ENCODE results near the gene RWDD1. TPM values are rescaled to one million over a fixed set of nuclear protein-coding genes. Genes with fewer than 3 reads are reported as not detected.

RWDD1 gene
- polyA plus RNA-seq, 1 of the 3 experiments (the other 2 are of a cell fraction): 17.7 TPM

DNA sequence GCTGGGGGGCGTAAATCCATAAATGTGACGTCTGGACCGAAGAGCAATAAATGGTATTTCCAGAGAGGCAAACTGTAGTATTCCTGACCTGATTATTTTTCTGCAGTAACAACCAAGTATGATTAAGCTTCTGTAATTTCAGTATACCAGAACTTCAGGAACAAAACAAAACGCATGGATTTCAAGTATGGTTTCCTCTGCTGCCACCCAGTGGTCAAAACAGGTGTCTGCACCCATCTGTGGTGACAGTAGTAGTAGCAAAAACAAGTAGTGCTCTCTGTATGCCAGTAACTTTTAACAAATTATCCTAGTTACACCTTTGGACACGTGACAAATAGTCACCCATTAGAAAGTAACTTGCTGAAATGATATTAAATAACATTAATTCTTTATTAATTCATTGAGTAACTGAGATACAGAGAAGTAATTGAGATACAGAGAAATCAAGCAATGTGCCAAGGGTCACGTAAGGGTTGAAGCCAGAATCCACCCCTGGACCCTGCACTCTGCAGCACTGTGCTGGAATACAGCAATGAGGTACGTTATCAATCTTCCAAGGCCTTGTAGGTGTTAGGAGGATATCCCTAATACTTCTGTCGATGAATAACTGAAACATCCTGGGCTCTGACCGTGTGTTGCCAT lies 9.8 kb upstream of the RWDD1 start:
- WGBS (ENCODE audit: low lambda C conversion rate): 52% methylated on average over 9 of the region's 9 CpGs
- Histone ChIP-seq H3K27me3 (ENCODE audit: insufficient read depth) (no peaks in the 10 kb centered on the region), H3K27ac (ENCODE audit: low read depth in 2 of 2, low read length in 1 of 2) (no peak overlapping the region), H4K20me1 (ENCODE audit: insufficient read depth) (no peaks in the 10 kb centered on the region), H2AFZ (ENCODE audit: low read depth) (peak overlapping the region; percentile 60; the same call in 1 of the 2 replicates), H3K9ac (no peak overlapping the region), H3K36me3 (replicated peaks in 1 of 2; ENCODE audit: control insufficient read depth in 1 of 2, insufficient read depth in 2 of 2, low read length in 1 of 2) (no peaks in the 10 kb centered on the region), H3F3A (replicated peaks; ENCODE audit: insufficient read depth) (peaks cover 20% of the 10 kb centered on the region), H3K4me3 (ENCODE audit: low read depth in 2 of 2, low read length in 1 of 2) (no peak overlapping the region; a peak in 1 of 4 replicates), H3K79me2 (ENCODE audit: insufficient read depth) (no peaks in the 10 kb centered on the region), H3K9me2 (no peaks in the 10 kb centered on the region), H3K9me3 (no peaks in the 10 kb centered on the region), H3K4me2 (no peak overlapping the region), H3K4me1 (ENCODE audit: control insufficient read depth in 1 of 2, insufficient read depth in 2 of 2, low read depth in 1 of 2, low read length in 1 of 2) (peaks cover 2 to 23% of the 10 kb centered on the region in 2 experiments; a peak in 3 of 4 replicates)
- peak; percentile 93 for TF ChIP-seq RAD21 (IDR thresholded peaks at IDR 0.05; ENCODE audit: low read length)
- peak; percentile 85 for TF ChIP-seq SMC3 (IDR thresholded peaks at IDR 0.05; ENCODE audit: low read depth, low read length)
- no peak for TF ChIP-seq MEF2A (IDR thresholded peaks at IDR 0.05; ENCODE audit: borderline replicate concordance, low read depth)
- TF ChIP-seq, protein P1, sequence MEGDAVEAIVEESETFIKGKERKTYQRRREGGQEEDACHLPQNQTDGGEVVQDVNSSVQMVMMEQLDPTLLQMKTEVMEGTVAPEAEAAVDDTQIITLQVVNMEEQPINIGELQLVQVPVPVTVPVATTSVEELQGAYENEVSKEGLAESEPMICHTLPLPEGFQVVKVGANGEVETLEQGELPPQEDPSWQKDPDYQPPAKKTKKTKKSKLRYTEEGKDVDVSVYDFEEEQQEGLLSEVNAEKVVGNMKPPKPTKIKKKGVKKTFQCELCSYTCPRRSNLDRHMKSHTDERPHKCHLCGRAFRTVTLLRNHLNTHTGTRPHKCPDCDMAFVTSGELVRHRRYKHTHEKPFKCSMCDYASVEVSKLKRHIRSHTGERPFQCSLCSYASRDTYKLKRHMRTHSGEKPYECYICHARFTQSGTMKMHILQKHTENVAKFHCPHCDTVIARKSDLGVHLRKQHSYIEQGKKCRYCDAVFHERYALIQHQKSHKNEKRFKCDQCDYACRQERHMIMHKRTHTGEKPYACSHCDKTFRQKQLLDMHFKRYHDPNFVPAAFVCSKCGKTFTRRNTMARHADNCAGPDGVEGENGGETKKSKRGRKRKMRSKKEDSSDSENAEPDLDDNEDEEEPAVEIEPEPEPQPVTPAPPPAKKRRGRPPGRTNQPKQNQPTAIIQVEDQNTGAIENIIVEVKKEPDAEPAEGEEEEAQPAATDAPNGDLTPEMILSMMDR (IDR thresholded peaks at IDR 0.05): peak; percentile 94
- TF ChIP-seq YY1 (IDR thresholded peaks at IDR 0.05; ENCODE audit: low read depth): no peak
- TF ChIP-seq TAF1 (IDR thresholded peaks at IDR 0.05; ENCODE audit: borderline replicate concordance, low read depth, low read length): 0 out of 2 replicates have a peak, but pooled peaks have one; percentile 30
- CTCF ChIA-PET: interaction anchor here (0.6 to 5.0 kb wide), 63 partner anchors 10 to 507 kb away, joined by 3 to 60 read pairs (median 4); partner anchors contain the start of genes RWDD1, TRAPPC3L and TSPYL1
- POLR2A ChIA-PET: interaction anchor here (0.9 kb wide), 1 partner anchor 9 kb away, joined by 5 read pairs; the partner anchor contains the start of gene RWDD1
- peak; percentile 70 for DNase-seq

DNA sequence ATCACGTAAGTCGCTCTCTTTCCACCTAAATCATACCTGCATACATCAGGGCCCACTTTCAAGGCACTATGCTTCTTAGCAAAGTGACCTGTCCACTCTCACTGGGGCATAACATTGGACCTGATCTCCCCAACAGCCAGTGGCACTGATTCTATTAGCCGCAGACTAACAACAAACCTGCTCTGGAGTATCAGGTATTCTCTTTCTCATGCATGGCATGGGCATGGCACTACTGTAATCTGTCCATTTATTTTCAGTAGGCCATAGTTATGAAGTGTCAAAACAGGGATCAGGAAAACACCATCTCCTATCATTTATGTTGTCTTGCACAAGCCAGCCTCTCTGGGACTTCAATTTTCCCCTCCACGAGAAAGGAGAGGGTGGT lies 9.3 kb upstream of the RWDD1 start:
- Histone ChIP-seq H3K9ac (no peak overlapping the region), H3K27me3 (ENCODE audit: insufficient read depth) (no peaks in the 10 kb centered on the region), H3K4me3 (ENCODE audit: low read depth in 2 of 2, low read length in 1 of 2) (no peak overlapping the region), H3K4me2 (no peak overlapping the region), H2AFZ (ENCODE audit: low read depth) (no peak overlapping the region), H4K20me1 (ENCODE audit: insufficient read depth) (no peaks in the 10 kb centered on the region), H3K27ac (ENCODE audit: low read depth in 2 of 2, low read length in 1 of 2) (no peak overlapping the region), H3K36me3 (replicated peaks in 1 of 2; ENCODE audit: control insufficient read depth in 1 of 2, insufficient read depth in 2 of 2, low read length in 1 of 2) (no peaks in the 10 kb centered on the region), H3K9me3 (no peaks in the 10 kb centered on the region), H3K79me2 (ENCODE audit: insufficient read depth) (no peaks in the 10 kb centered on the region), H3K9me2 (no peaks in the 10 kb centered on the region), H3K4me1 (ENCODE audit: control insufficient read depth in 1 of 2, insufficient read depth in 2 of 2, low read depth in 1 of 2, low read length in 1 of 2) (peaks cover 2 to 21% of the 10 kb centered on the region in 2 experiments; a peak in 3 of 4 replicates), H3F3A (replicated peaks; ENCODE audit: insufficient read depth) (peaks cover 18% of the 10 kb centered on the region)
- DNase-seq: no peak
- POLR2A ChIA-PET: no interaction called here
- TF ChIP-seq TAF1 (IDR thresholded peaks at IDR 0.05; ENCODE audit: borderline replicate concordance, low read depth, low read length) (no peak), RFX5 (IDR thresholded peaks at IDR 0.05; ENCODE audit: low read length) (no peak), ELF1 (IDR thresholded peaks at IDR 0.05) (no peak), YY1 (IDR thresholded peaks at IDR 0.05; ENCODE audit: low read depth) (no peak), RCOR1 (IDR thresholded peaks at IDR 0.05; ENCODE audit: low read length) (no peak), FOXM1 (IDR thresholded peaks at IDR 0.05; ENCODE audit: low read depth) (no peak), EZH2phosphoT487 (IDR thresholded peaks at IDR 0.05; ENCODE audit: borderline replicate concordance, low read depth) (no peak), GATA2 (CRISPR knock-in tag; IDR thresholded peaks at IDR 0.05) (no peak), CHD2 (IDR thresholded peaks at IDR 0.05; ENCODE audit: low read length, partially characterized antibody) (no peak), MXI1 (IDR thresholded peaks at IDR 0.05; ENCODE audit: low read depth, low read length) (no peak), RAD21 (IDR thresholded peaks at IDR 0.05; ENCODE audit: low read length) (no peak), RXRA (IDR thresholded peaks at IDR 0.05; ENCODE audit: borderline replicate concordance, low read depth) (no peak), POLR2AphosphoS5 (IDR thresholded peaks at IDR 0.05; ENCODE audit: low read depth, low read length) (no peak), TEAD4 (IDR thresholded peaks at IDR 0.05; ENCODE audit: borderline replicate concordance, insufficient read depth) (no peak), SMC3 (IDR thresholded peaks at IDR 0.05; ENCODE audit: low read depth, low read length) (no peak)
- TF ChIP-seq, protein P2, sequence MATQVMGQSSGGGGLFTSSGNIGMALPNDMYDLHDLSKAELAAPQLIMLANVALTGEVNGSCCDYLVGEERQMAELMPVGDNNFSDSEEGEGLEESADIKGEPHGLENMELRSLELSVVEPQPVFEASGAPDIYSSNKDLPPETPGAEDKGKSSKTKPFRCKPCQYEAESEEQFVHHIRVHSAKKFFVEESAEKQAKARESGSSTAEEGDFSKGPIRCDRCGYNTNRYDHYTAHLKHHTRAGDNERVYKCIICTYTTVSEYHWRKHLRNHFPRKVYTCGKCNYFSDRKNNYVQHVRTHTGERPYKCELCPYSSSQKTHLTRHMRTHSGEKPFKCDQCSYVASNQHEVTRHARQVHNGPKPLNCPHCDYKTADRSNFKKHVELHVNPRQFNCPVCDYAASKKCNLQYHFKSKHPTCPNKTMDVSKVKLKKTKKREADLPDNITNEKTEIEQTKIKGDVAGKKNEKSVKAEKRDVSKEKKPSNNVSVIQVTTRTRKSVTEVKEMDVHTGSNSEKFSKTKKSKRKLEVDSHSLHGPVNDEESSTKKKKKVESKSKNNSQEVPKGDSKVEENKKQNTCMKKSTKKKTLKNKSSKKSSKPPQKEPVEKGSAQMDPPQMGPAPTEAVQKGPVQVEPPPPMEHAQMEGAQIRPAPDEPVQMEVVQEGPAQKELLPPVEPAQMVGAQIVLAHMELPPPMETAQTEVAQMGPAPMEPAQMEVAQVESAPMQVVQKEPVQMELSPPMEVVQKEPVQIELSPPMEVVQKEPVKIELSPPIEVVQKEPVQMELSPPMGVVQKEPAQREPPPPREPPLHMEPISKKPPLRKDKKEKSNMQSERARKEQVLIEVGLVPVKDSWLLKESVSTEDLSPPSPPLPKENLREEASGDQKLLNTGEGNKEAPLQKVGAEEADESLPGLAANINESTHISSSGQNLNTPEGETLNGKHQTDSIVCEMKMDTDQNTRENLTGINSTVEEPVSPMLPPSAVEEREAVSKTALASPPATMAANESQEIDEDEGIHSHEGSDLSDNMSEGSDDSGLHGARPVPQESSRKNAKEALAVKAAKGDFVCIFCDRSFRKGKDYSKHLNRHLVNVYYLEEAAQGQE (IDR thresholded peaks at IDR 0.05; ENCODE audit: low read depth, low read length): no peak
- TF ChIP-seq, protein P3, sequence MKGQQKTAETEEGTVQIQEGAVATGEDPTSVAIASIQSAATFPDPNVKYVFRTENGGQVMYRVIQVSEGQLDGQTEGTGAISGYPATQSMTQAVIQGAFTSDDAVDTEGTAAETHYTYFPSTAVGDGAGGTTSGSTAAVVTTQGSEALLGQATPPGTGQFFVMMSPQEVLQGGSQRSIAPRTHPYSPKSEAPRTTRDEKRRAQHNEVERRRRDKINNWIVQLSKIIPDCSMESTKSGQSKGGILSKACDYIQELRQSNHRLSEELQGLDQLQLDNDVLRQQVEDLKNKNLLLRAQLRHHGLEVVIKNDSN (IDR thresholded peaks at IDR 0.05; ENCODE audit: borderline replicate concordance, low read depth): no peak
- CTCF ChIA-PET: interaction anchor here (1.0 to 4.9 kb wide), 8 partner anchors 9 to 345 kb away, joined by 3 to 38 read pairs (median 20); partner anchors contain the start of genes RWDD1 and TSPYL1
- WGBS (ENCODE audit: low lambda C conversion rate): 90% methylated on average over 4 of the region's 4 CpGs
